ENCODE data around the gene TXNL4A.

The TXNL4A gene

DNA sequence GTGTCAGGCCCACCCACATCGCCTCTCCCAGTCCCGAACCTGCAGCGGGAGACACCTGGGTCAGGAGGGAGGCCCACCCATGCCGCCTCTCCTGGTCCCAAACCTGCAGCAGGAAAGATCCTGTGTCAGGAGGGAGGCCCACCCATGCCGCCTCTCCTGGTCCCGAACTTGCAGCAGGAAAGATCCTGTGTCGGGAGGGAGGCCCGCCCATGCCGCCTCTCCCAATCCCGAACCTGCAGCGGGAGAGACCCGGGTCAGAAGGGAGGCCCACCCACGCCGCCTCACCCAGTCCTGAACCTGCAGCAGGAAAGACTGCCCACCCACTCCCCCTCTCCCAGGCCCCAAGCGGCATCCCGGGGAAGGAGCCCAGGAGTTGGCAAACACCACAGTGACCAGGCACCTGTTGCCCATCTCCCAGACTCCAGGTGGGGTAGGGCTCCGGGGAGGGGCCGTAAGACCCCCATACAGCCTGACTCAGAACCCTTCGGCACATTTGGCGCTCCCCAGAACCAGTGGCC is 44.7 kb downstream of the TXNL4A start:
- H3K36me3 ChIP-seq (ENCODE audit: control insufficient read depth, insufficient read depth, low read length): peaks cover 11% of the 10 kb centered on the region
- H3K4me3 ChIP-seq (replicated peaks; ENCODE audit: low read depth, low read length): no peak overlapping the region
- TF ChIP-seq, protein P1, sequence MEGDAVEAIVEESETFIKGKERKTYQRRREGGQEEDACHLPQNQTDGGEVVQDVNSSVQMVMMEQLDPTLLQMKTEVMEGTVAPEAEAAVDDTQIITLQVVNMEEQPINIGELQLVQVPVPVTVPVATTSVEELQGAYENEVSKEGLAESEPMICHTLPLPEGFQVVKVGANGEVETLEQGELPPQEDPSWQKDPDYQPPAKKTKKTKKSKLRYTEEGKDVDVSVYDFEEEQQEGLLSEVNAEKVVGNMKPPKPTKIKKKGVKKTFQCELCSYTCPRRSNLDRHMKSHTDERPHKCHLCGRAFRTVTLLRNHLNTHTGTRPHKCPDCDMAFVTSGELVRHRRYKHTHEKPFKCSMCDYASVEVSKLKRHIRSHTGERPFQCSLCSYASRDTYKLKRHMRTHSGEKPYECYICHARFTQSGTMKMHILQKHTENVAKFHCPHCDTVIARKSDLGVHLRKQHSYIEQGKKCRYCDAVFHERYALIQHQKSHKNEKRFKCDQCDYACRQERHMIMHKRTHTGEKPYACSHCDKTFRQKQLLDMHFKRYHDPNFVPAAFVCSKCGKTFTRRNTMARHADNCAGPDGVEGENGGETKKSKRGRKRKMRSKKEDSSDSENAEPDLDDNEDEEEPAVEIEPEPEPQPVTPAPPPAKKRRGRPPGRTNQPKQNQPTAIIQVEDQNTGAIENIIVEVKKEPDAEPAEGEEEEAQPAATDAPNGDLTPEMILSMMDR (IDR thresholded peaks at IDR 0.05; ENCODE audit: insufficient read depth, low read length, poor library complexity, severe bottlenecking): no peak
- no peaks in the 10 kb centered on the region for H3K27me3 ChIP-seq (replicated peaks; ENCODE audit: control insufficient read depth, insufficient read depth, low read length)
- DNase-seq (ENCODE audit: extremely low read depth, insufficient read length): no peak

DNA sequence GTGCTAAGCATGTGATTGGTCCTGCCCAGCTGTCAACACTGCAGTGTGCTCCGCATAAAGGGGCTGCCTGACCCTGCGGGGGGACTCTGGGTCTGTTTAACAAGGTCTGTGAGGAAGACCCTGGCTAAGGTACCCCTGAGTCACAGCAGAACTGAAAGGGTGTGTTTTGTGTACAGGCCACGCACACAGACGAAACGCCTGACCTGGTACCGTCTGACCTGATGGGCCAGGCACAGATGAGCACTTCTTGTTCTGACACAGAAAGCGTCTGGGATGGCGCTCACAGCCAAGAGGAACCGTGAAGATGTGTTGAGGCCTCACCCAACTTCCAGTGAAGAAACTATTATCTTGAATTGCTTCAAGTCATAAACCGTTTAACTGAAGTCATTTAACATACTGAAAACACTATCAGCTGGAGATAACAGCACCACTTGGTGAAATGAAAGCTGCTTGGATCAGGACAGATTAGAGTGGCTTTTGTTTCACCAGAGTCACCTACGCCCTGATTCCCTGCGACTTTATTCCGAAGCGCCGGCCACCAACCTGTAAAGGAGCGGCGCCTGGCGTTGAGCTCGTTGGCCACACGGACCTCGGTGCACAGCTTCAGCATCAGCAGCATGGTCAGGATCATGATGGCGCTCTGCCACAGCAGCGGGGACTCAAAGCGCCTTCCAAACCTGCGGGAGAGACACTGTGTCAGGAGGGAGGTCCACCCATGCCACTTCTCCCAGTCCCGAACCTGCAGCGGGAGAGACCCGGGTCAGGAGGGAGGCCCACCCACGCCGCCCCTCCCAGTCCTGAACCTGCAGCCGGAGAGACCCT is 45.4 kb downstream of the TXNL4A start:
- TF ChIP-seq, protein P1 (IDR thresholded peaks at IDR 0.05; ENCODE audit: insufficient read depth, low read length, poor library complexity, severe bottlenecking): no peak
- peaks cover 11% of the 10 kb centered on the region for H3K36me3 ChIP-seq (ENCODE audit: control insufficient read depth, insufficient read depth, low read length)
- DNase-seq (ENCODE audit: extremely low read depth, insufficient read length): no peak
- no peak overlapping the region for H3K4me3 ChIP-seq (replicated peaks; ENCODE audit: low read depth, low read length)
- no peaks in the 10 kb centered on the region for H3K27me3 ChIP-seq (replicated peaks; ENCODE audit: control insufficient read depth, insufficient read depth, low read length)

DNA sequence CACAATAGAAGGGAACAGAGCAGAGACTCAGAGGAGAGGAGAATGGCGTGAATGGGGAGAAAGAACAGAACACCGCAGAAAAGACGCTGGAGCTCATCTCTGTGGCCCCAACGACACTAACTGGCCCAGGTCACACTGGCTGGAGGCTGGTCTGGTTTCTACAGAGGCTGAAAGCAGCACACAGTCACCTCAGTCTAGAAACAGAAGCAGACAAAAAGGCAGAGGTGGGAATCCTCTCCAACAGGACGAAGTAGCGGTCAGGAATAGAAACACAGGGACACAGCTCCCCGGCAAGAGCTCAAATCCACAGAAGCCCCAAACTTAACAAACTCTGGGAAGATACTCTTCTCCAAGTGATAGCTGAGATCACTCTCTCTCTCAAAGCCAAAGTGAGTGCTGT is 46.2 kb downstream of the TXNL4A start:
- TF ChIP-seq, protein P1 (IDR thresholded peaks at IDR 0.05; ENCODE audit: insufficient read depth, low read length, poor library complexity, severe bottlenecking): no peak
- H3K4me3 ChIP-seq (replicated peaks; ENCODE audit: low read depth, low read length): no peak overlapping the region
- H3K36me3 ChIP-seq (ENCODE audit: control insufficient read depth, insufficient read depth, low read length): peaks cover 14% of the 10 kb centered on the region
- H3K27me3 ChIP-seq (replicated peaks; ENCODE audit: control insufficient read depth, insufficient read depth, low read length): no peaks in the 10 kb centered on the region
- DNase-seq (ENCODE audit: extremely low read depth, insufficient read length): no peak

DNA sequence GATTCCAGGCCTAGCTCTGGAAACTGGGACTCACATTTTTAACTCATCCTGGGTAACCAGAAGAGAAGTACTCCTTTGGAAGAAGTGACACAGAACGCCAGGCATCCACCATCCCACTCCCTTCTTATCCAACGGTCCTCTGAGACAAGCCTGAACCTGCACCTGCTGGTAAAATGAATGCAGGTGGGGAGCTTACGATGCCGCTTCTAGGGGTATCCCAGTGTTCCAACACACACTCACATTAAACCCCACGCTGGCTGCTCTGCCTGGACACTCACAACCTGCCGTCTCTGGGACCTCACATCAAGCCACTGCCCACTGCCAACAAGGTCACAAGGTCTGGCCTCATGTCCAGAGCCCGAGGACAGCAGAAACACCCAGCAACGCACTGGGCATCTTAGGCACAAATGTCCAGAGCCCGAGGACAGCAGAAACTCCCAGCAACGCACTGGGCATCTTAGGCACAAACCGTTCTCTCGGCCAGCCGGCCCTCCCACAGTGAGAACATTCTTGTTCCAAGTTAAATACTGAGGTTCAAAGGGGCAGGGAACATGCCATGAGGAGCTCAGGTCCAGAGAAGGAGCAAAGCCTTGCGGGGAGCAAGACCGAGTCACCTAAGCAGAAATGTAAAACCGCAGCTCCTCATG is 46.8 kb downstream of the TXNL4A start:
- H3K4me3 ChIP-seq (replicated peaks; ENCODE audit: low read depth, low read length): no peak overlapping the region
- no peak for DNase-seq (ENCODE audit: extremely low read depth, insufficient read length)
- peaks cover 16% of the 10 kb centered on the region for H3K36me3 ChIP-seq (ENCODE audit: control insufficient read depth, insufficient read depth, low read length)
- no peaks in the 10 kb centered on the region for H3K27me3 ChIP-seq (replicated peaks; ENCODE audit: control insufficient read depth, insufficient read depth, low read length)
- TF ChIP-seq, protein P1 (IDR thresholded peaks at IDR 0.05; ENCODE audit: insufficient read depth, low read length, poor library complexity, severe bottlenecking): no peak

DNA sequence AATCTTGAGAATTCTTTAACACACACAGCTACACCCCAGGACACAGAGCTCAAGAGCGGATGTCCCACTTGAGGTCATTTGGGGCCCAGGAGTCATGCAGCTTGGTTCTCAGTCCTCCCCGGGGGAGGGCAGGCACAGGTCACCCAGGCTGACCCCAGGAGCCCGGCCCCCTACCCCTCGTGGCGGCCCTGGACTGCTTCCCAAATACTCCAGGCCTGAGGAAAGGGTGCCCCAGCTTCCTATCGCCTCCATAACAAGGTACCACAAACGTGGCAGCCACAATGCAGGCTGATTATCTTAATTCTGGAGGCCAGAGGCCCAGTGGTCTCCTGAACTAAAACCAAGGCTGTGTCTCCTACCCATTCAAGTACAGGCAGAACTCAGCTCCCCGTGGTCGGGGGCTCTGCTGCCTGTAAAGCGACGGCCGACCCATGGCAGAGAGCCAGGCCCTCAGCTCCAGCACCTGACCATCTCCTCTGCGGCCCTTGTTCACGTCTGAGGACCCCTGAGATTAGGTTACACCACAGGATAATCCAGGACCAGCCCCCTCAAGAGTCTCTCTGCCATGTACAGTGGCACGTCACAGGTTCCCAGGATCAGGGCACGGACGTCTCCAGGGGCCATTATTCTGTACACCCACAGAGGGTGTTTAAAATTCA is 47.4 kb downstream of the TXNL4A start:
- Histone ChIP-seq H3K4me3 (replicated peaks; ENCODE audit: low read depth, low read length) (no peak overlapping the region), H3K27me3 (replicated peaks; ENCODE audit: control insufficient read depth, insufficient read depth, low read length) (no peaks in the 10 kb centered on the region), H3K36me3 (ENCODE audit: control insufficient read depth, insufficient read depth, low read length) (peaks cover 16% of the 10 kb centered on the region)
- TF ChIP-seq, protein P1 (IDR thresholded peaks at IDR 0.05; ENCODE audit: insufficient read depth, low read length, poor library complexity, severe bottlenecking): no peak
- no peak for DNase-seq (ENCODE audit: extremely low read depth, insufficient read length)
